ENCODE measurements around the gene LMTK3.

Gene LMTK3

GRCh38 chr19:48558018-48558684 is 46.5 kb upstream of the LMTK3 start:
- H3K27ac ChIP-seq (replicated peaks) = no peak overlapping the region
- H3K4me3 ChIP-seq (replicated peaks; ENCODE audit: insufficient read depth, low read length) = no peak overlapping the region
- TF ChIP-seq SPI1 (IDR thresholded peaks at IDR 0.05; ENCODE audit: borderline replicate concordance, low read depth) (no peak), REST (IDR thresholded peaks at IDR 0.05; ENCODE audit: insufficient replicate concordance, low read depth) (no peak), CTCF (IDR thresholded peaks at IDR 0.05; ENCODE audit: insufficient read depth, low read length) (no peak), POLR2AphosphoS5 (IDR thresholded peaks at IDR 0.05; ENCODE audit: low read depth) (no peak), GABPA (IDR thresholded peaks at IDR 0.05; ENCODE audit: low read depth) (no peak)
- peak; percentile 25 to 50 for DNase-seq (ENCODE audit: low read depth in 1 of 2, low spot score in 1 of 2)
- H3K27me3 ChIP-seq (ENCODE audit: insufficient read depth, poor library complexity, severe bottlenecking) = peaks cover 4% of the 10 kb centered on the region

- no peak overlapping the region for H3K27ac ChIP-seq (replicated peaks)
These were observed 45.2 kb upstream of the LMTK3 start for GRCh38 chr19:48556825-48557224.

More at GRCh38 chr19:48556825-48557224, 45.2 kb upstream of the LMTK3 start:
- no peak for DNase-seq (ENCODE audit: low read depth in 1 of 2, low spot score in 1 of 2)
- Histone ChIP-seq H3K4me3 (replicated peaks; ENCODE audit: insufficient read depth, low read length) (no peak overlapping the region), H3K27me3 (ENCODE audit: insufficient read depth, poor library complexity, severe bottlenecking) (peaks cover 13% of the 10 kb centered on the region)
- TF ChIP-seq CTCF (IDR thresholded peaks at IDR 0.05; ENCODE audit: insufficient read depth, low read length) = no peak
- TF ChIP-seq REST (IDR thresholded peaks at IDR 0.05; ENCODE audit: insufficient replicate concordance, low read depth) = no peak
- TF ChIP-seq SPI1 (IDR thresholded peaks at IDR 0.05; ENCODE audit: borderline replicate concordance, low read depth) = no peak
- TF ChIP-seq GABPA (IDR thresholded peaks at IDR 0.05; ENCODE audit: low read depth) = no peak
- no peak for TF ChIP-seq POLR2AphosphoS5 (IDR thresholded peaks at IDR 0.05; ENCODE audit: low read depth)
